ENCODE measurements around the gene SLC4A4.

GRCh38 chr4:71607780-71608677, 269.2 kb downstream of the SLC4A4 start:
- TF ChIP-seq IRF2 (CRISPR knock-in tag; IDR thresholded peaks at IDR 0.05; ENCODE audit: borderline replicate concordance, low read depth) = no peak
- TF ChIP-seq FOXJ3 (CRISPR knock-in tag; IDR thresholded peaks at IDR 0.05; ENCODE audit: borderline replicate concordance) = no peak
- TF ChIP-seq CTCF (IDR thresholded peaks at IDR 0.05) = no peak
- no peak for TF ChIP-seq SP1 (CRISPR knock-in tag; conservative IDR thresholded peaks at IDR 0.05)
- no peak for TF ChIP-seq FOXP1 (CRISPR knock-in tag; IDR thresholded peaks at IDR 0.05; ENCODE audit: borderline replicate concordance)
- TF ChIP-seq, protein P1, sequence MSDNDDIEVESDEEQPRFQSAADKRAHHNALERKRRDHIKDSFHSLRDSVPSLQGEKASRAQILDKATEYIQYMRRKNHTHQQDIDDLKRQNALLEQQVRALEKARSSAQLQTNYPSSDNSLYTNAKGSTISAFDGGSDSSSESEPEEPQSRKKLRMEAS (CRISPR knock-in tag; IDR thresholded peaks at IDR 0.05) = no peak
- TF ChIP-seq JUN (CRISPR knock-in tag; IDR thresholded peaks at IDR 0.05) = no peak
- no peak for TF ChIP-seq NFATC4 (CRISPR knock-in tag; IDR thresholded peaks at IDR 0.05)
- no peak for TF ChIP-seq ZNF263 (CRISPR knock-in tag; IDR thresholded peaks at IDR 0.05; ENCODE audit: low read depth)
- TF ChIP-seq, protein P2, sequence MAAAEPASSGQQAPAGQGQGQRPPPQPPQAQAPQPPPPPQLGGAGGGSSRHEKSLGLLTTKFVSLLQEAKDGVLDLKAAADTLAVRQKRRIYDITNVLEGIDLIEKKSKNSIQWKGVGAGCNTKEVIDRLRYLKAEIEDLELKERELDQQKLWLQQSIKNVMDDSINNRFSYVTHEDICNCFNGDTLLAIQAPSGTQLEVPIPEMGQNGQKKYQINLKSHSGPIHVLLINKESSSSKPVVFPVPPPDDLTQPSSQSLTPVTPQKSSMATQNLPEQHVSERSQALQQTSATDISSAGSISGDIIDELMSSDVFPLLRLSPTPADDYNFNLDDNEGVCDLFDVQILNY (CRISPR knock-in tag; IDR thresholded peaks at IDR 0.05) = no peak
- TF ChIP-seq CREM (CRISPR knock-in tag; IDR thresholded peaks at IDR 0.05) = no peak
- no peak for TF ChIP-seq E2F4 (CRISPR knock-in tag; IDR thresholded peaks at IDR 0.05; ENCODE audit: borderline replicate concordance, low read depth)
- no peak for TF ChIP-seq ESRRA (CRISPR knock-in tag; IDR thresholded peaks at IDR 0.05; ENCODE audit: borderline replicate concordance)
